Measurements from ENCODE around the gene HOXC11. TPM values are rescaled to one million over a fixed set of nuclear protein-coding genes. Genes with fewer than 3 reads are reported as not detected.

HOXC11 gene
- total RNA-seq, 1 experiment from 2014 or later: 2.2 TPM

DNA sequence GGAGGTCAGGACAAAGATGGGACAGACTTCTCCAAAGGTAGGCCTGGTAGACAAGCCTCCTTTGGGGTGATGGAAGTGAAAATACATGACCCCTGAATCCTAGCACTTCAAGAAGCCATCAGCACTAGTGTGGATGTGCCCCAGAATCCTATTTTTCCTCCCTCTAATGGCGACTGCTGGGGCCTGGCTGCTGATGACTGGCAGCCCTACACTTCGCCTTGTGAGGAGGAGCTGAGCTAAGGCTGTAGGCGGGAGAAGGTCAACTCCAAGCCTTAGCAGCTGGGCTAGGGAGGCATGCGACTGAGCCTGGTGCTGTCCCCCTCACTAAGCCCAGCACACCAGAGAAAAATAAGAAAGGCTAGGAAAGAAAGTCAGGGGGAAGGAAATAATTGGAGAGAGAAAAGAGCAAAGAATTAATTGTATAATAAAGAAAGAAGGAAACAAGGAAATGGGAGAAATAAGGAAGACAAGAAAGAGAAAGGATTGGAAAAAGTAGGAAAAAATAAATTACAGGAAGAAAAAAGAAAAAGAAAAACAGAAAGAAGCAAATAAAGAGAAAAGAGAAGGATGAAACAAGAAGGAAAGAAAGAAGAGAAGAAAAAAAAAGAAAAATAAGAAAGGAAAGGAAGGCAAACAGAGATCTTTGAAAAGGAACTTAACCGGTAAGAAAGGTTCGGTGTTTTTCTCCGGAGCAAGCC is 7.3 kb downstream of the HOXC11 start:
- DNase-seq: no peak
- no peak overlapping the region for H3K4me3 ChIP-seq (ENCODE audit: low read depth, low read length)
- no TSS peak for BruUV-seq (replicated peaks)
- H3K27me3 Mint-ChIP-seq (ENCODE audit: insufficient read depth, unreplicated experiment): no peaks in the 10 kb centered on the region
- H3K27ac Mint-ChIP-seq (ENCODE audit: unreplicated experiment): peak overlapping the region; percentile 86
- H3K27me3 ChIP-seq (replicated peaks; ENCODE audit: control insufficient read depth, insufficient read depth, low read length): no peaks in the 10 kb centered on the region
- peaks cover 40% of the 10 kb centered on the region for H3K4me1 ChIP-seq
- no peak overlapping the region for H3K4me3 Mint-ChIP-seq (ENCODE audit: unreplicated experiment)
- intact Hi-C loops (cut with micrococcal nuclease; ENCODE audit: unreplicated experiment): no loop called here
- H3K36me3 Mint-ChIP-seq (ENCODE audit: insufficient read depth, unreplicated experiment): peaks cover 6% of the 10 kb centered on the region
- H3K36me3 ChIP-seq (ENCODE audit: control insufficient read depth, insufficient read depth, low read length): no peaks in the 10 kb centered on the region; the same call in 1 of the 2 replicates
- H3K9me3 Mint-ChIP-seq (ENCODE audit: unreplicated experiment): no peaks in the 10 kb centered on the region
- ChIA-PET CTCF (interaction anchor here (0.9 kb wide), 1 partner anchor 38 kb away, joined by 5 read pairs; no protein-coding TSS in a partner anchor), POLR2A (interaction anchor here (1.0 kb wide), 1 partner anchor 73 kb away, joined by 3 read pairs; the partner anchor contains the start of gene HOXC4)
- H3K9me3 ChIP-seq: no peaks in the 10 kb centered on the region
- peaks cover 23% of the 10 kb centered on the region for H3K4me1 Mint-ChIP-seq (ENCODE audit: low read depth, unreplicated experiment)
- TF ChIP-seq, protein P1, sequence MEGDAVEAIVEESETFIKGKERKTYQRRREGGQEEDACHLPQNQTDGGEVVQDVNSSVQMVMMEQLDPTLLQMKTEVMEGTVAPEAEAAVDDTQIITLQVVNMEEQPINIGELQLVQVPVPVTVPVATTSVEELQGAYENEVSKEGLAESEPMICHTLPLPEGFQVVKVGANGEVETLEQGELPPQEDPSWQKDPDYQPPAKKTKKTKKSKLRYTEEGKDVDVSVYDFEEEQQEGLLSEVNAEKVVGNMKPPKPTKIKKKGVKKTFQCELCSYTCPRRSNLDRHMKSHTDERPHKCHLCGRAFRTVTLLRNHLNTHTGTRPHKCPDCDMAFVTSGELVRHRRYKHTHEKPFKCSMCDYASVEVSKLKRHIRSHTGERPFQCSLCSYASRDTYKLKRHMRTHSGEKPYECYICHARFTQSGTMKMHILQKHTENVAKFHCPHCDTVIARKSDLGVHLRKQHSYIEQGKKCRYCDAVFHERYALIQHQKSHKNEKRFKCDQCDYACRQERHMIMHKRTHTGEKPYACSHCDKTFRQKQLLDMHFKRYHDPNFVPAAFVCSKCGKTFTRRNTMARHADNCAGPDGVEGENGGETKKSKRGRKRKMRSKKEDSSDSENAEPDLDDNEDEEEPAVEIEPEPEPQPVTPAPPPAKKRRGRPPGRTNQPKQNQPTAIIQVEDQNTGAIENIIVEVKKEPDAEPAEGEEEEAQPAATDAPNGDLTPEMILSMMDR (IDR thresholded peaks at IDR 0.05; ENCODE audit: insufficient read depth in 1 of 2, low read depth in 1 of 2, low read length in 1 of 2, severe bottlenecking in 1 of 2, unreplicated experiment in 1 of 2): no peak

DNA sequence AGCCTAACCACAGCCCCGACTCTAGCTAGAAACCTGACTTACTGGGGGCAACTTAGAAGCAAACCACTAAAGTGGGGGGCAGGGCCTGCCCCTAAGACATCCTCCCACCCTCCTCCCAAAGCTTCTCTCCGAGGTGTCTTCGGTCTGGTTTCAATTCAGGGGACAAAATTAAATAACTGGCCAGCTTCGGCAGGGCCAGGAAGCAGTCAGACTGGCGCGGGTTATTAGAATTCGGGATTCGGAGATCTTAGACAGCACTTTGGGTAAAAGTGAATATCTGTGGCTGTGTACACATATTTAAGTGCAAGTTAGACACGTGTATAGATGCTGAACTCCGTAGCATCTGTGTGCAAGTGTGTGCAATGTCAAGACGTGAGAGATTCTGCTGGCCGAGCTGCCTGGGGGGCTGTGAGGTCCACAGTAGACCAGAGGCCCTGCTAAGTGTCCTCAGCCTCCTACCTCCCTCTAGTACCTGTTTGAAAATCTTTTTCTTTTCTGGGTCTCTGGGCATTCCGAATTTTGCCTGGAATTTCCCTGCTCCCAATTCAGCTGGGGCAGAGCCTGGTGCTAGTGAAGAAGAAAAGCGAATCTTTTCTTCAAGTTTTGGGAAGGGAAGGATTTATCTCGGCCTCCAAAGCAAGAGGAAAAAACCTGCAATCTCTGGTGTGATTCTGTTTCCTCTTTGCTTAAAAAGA is 8.0 kb downstream of the HOXC11 start:
- H3K4me3 ChIP-seq (ENCODE audit: low read depth, low read length): no peak overlapping the region
- no peaks in the 10 kb centered on the region for H3K27me3 ChIP-seq (replicated peaks; ENCODE audit: control insufficient read depth, insufficient read depth, low read length)

More for the DNA sequence above, 8.0 kb downstream of the HOXC11 start:
- no peak overlapping the region for H3K4me3 Mint-ChIP-seq (ENCODE audit: unreplicated experiment)
- CTCF ChIA-PET: no interaction called here
- Histone ChIP-seq H3K9me3 (no peaks in the 10 kb centered on the region), H3K36me3 (ENCODE audit: control insufficient read depth, insufficient read depth, low read length) (no peaks in the 10 kb centered on the region; the same call in 1 of the 2 replicates), H3K4me1 (peaks cover 44% of the 10 kb centered on the region)
- peaks cover 23% of the 10 kb centered on the region for H3K4me1 Mint-ChIP-seq (ENCODE audit: low read depth, unreplicated experiment)
- peaks cover 9% of the 10 kb centered on the region for H3K36me3 Mint-ChIP-seq (ENCODE audit: insufficient read depth, unreplicated experiment)
- TF ChIP-seq, protein P1 (IDR thresholded peaks at IDR 0.05; ENCODE audit: insufficient read depth in 1 of 2, low read depth in 1 of 2, low read length in 1 of 2, severe bottlenecking in 1 of 2, unreplicated experiment in 1 of 2): no peak
- H3K27me3 Mint-ChIP-seq (ENCODE audit: insufficient read depth, unreplicated experiment): no peaks in the 10 kb centered on the region
- no TSS peak for BruUV-seq (replicated peaks)
- no peak for DNase-seq
- peak overlapping the region; percentile 86 for H3K27ac Mint-ChIP-seq (ENCODE audit: unreplicated experiment)
- POLR2A ChIA-PET: interaction anchor here (1.0 kb wide), 1 partner anchor 73 kb away, joined by 3 read pairs; the partner anchor contains the start of gene HOXC4
- no peaks in the 10 kb centered on the region for H3K9me3 Mint-ChIP-seq (ENCODE audit: unreplicated experiment)
- intact Hi-C loops (cut with micrococcal nuclease; ENCODE audit: unreplicated experiment): no loop called here
